HepG2 (cell line): ENCODE results near the gene PDIA4. TPM values are rescaled to one million over a fixed set of nuclear protein-coding genes. Genes with fewer than 3 reads are reported as not detected.
A peak's percentile ranks its signal among the peaks of the same experiment; 100 is the strongest.

Experiments
- GATAD2A ChIP-seq: IDR thresholded peaks from 2 replicates; pipeline ENCODE4 v1.6.1; 2016
- MTA1 ChIP-seq: sonication (generic); formaldehyde crosslinking; IDR thresholded peaks from 2 replicates; pipeline ENCODE4 v1.4.0; 2020; ENCODE audit warnings: missing genetic modification reagents, mild to moderate bottlenecking, borderline replicate concordance
- NBN ChIP-seq: fragments of 450-650 bp; conservative IDR thresholded peaks from 2 replicates; pipeline ENCODE4 v1.6.1; 2017
- NFYB ChIP-seq: sonication (generic); formaldehyde crosslinking; IDR thresholded peaks from 2 replicates; pipeline ENCODE4 v1.4.0; 2020; ENCODE audit warnings: missing genetic modification reagents
- RFX5 ChIP-seq: IDR thresholded peaks from 2 replicates; pipeline ENCODE4 v1.6.1; 2011; ENCODE audit warnings: low read depth, low read length, improper control_type of control experiment
- TOPORS ChIP-seq: sonication (generic); formaldehyde crosslinking; IDR thresholded peaks from 2 replicates; pipeline ENCODE4 v1.8.0; 2023; ENCODE audit warnings: mild to moderate bottlenecking, missing genetic modification reagents
- YEATS4 ChIP-seq: sonication (generic); formaldehyde crosslinking; IDR thresholded peaks from 2 replicates; pipeline ENCODE4 v1.4.0; 2020; ENCODE audit warnings: missing genetic modification reagents, borderline replicate concordance
- ZFY ChIP-seq: sonication (generic); formaldehyde crosslinking; IDR thresholded peaks from 2 replicates; pipeline ENCODE4 v1.4.0; 2020; ENCODE audit warnings: missing genetic modification reagents
- ZMYM3 ChIP-seq: sonication (generic); formaldehyde crosslinking; IDR thresholded peaks from 2 replicates; pipeline ENCODE4 v1.5.1; 2020; ENCODE audit warnings: mild to moderate bottlenecking, missing genetic modification reagents
- ZNF121 ChIP-seq: sonication (generic); formaldehyde crosslinking; IDR thresholded peaks from 2 replicates; pipeline ENCODE4 v1.5.0; 2020; ENCODE audit warnings: mild to moderate bottlenecking, missing genetic modification reagents
- ZNF292 ChIP-seq: sonication (generic); formaldehyde crosslinking; IDR thresholded peaks from 2 replicates; pipeline ENCODE4 v1.8.1; 2022; ENCODE audit warnings: mild to moderate bottlenecking, low read depth, missing genetic modification reagents, borderline replicate concordance
- ZNF564 ChIP-seq: sonication (generic); formaldehyde crosslinking; IDR thresholded peaks from 2 replicates; pipeline ENCODE4 v1.8.1; 2023; ENCODE audit warnings: mild to moderate bottlenecking, missing genetic modification reagents
- ZNF7 ChIP-seq: IDR thresholded peaks from 2 replicates; pipeline ENCODE4 v1.6.1; 2016; ENCODE audit warnings: missing biosample characterization, missing genetic modification reagents
- ZNF883 ChIP-seq: sonication (generic); formaldehyde crosslinking; IDR thresholded peaks from 2 replicates; pipeline ENCODE4 v1.5.1; 2020; ENCODE audit warnings: mild to moderate bottlenecking, missing genetic modification reagents; ENCODE audit errors: not compliant biosample characterization
- ZSCAN22 ChIP-seq: sonication (generic); formaldehyde crosslinking; IDR thresholded peaks from 2 replicates; pipeline ENCODE4 v1.4.0; 2020; ENCODE audit warnings: mild to moderate bottlenecking, missing genetic modification reagents
- polyA plus RNA-seq, 8 experiments: library from polyadenylated mRNA; depleted of rRNA in 3 of 8; stranded (reverse) in 7 of 8; unstranded in 1 of 8; fragments of >200 nt; fragmentation: Illumina TruSeq in 4 of 8; extraction: Trizol in 4 of 8; gene quantifications; 2 replicates each; pipeline versions ENCODE4 v1.2.1 to v1.2.3, GENCODE V29; 2011 to 2016; ENCODE audit warnings: low read depth in 4 of 8, missing spikeins in 1 of 8, mixed read lengths in 1 of 8; ENCODE audit not compliant: insufficient read depth in 1 of 8
- total RNA-seq, 5 experiments: library from RNA; depleted of rRNA; stranded (reverse); fragments of >200 nt; fragmentation: Illumina TruSeq; extraction: Trizol; gene quantifications; 2 replicates each; pipeline ENCODE4 v1.2.3, GENCODE V29; 2016; ENCODE audit warnings: low read depth in 1 of 5
- TF ChIP-seq, protein P1 (sequence below): sonication (generic); formaldehyde crosslinking; conservative IDR thresholded peaks from 2 replicates; pipeline ENCODE4 v1.5.0; 2020; ENCODE audit warnings: missing genetic modification reagents

The PDIA4 gene
- total and polyA plus RNA-seq, 2 of the 13 experiments (the other 11 are each of a cell fraction or from before 2014, with no cell fraction given), result 278 to 402 TPM

DNA sequence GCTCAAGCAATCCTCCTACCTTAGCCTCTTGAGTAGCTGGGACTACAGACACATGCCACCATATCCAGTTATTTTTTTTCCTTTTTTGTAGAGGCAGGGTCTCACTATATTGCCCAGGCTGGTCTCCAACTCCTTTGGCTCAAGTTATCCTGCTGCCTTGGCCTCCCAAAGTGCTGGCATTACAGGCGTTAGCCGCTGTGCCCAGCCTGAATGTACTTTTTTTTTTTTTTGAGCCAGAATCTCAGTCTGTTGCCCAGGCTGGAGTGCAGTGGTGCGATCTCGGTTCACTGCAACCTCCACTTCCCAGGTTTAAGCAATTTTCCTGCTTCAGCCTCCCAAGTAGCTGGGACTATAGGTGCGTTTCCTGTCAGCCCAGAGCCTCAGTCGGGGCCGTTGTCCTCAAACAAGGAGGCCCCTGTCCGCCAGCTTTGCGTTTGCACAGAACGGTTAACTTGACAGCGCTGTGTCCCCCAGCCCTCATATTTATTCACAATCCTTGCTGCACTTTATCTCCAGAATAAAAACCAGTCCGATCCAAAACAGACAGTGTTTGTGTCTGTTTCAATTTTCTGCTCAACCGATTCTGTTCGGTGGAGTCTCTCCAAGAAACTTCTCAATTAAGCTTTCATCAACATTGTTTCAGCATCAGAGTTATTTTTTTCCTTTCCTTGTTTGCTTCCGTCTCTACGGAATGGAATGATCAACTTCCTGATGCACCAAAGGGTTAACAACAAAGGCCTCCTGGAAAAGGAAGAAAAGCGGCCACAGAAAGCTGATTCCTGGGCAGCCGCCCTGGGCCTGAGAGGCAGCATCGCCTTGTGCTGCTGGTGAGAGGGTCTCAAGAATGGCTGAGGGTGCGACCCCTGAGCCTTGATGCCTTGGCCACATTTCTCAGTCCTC, 64.5 kb downstream of the PDIA4 start (continued):
- TF ChIP-seq MTA1 (CRISPR knock-in tag) (peak; percentile 17; the same call in 1 of the 2 replicates), ZNF292 (CRISPR knock-in tag) (peak; percentile 41; the same call in 1 of the 2 replicates), RFX5 (no peak), ZSCAN22 (CRISPR knock-in tag) (peak; percentile 7; the same call in 1 of the 2 replicates), GATAD2A (peak; percentile 48; the same call in 1 of the 2 replicates), NBN (no peak), ZNF883 (peak; percentile 11), ZNF7 (CRISPR knock-in tag) (0 out of 2 replicates have a peak, but pooled peaks have one; percentile 19), NFYB (CRISPR knock-in tag) (no peak), ZNF121 (CRISPR knock-in tag) (peak; percentile 97), ZFY (peak; percentile 39; the same call in 1 of the 2 replicates), ZMYM3 (CRISPR knock-in tag) (peak; percentile 88), YEATS4 (CRISPR knock-in tag) (no peak; the same call in 1 of the 2 replicates), TOPORS (CRISPR knock-in tag) (0 out of 2 replicates have a peak, but pooled peaks have one; percentile 10), ZNF564 (CRISPR knock-in tag) (no peak)
- TF ChIP-seq, protein P1, sequence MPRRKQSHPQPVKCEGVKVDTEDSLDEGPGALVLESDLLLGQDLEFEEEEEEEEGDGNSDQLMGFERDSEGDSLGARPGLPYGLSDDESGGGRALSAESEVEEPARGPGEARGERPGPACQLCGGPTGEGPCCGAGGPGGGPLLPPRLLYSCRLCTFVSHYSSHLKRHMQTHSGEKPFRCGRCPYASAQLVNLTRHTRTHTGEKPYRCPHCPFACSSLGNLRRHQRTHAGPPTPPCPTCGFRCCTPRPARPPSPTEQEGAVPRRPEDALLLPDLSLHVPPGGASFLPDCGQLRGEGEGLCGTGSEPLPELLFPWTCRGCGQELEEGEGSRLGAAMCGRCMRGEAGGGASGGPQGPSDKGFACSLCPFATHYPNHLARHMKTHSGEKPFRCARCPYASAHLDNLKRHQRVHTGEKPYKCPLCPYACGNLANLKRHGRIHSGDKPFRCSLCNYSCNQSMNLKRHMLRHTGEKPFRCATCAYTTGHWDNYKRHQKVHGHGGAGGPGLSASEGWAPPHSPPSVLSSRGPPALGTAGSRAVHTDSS (CRISPR knock-in tag), result no peak
